Parathyroid adenoma (tissue), 2 donors: ENCODE measurements around the gene SLC23A2.
A peak's percentile ranks its signal among the peaks of the same experiment; 100 is the strongest.

Experiments used
- H2AFZ ChIP-seq: fragments of 300-600 bp; sonication (generic); one replicate; pipeline ENCODE4 v1.7.0; 2017; ENCODE audit warnings: antibody characterized with exemption, mild to moderate bottlenecking
- H3K27ac ChIP-seq: fragments of 300-600 bp; sonication (generic); one replicate; pipeline ENCODE4 v1.7.0; 2017
- H3K27me3 ChIP-seq: fragments of 300-600 bp; sonication (generic); one replicate; pipeline ENCODE4 v1.7.0; 2017; ENCODE audit warnings: low read length; ENCODE audit not compliant: control insufficient read depth, insufficient read depth
- H3K36me3 ChIP-seq: fragments of 300-600 bp; sonication (generic); one replicate; pipeline ENCODE4 v1.7.0; 2017; ENCODE audit warnings: low read length; ENCODE audit not compliant: control insufficient read depth, insufficient read depth
- H3K4me1 ChIP-seq: fragments of 300-600 bp; sonication (generic); one replicate; pipeline ENCODE4 v1.7.0; 2017; ENCODE audit warnings: control low read depth
- H3K4me2 ChIP-seq: fragments of 300-600 bp; sonication (generic); one replicate; pipeline ENCODE4 v1.7.0; 2017; ENCODE audit warnings: low read length
- H3K4me3 ChIP-seq: fragments of 300-600 bp; sonication (generic); one replicate; pipeline ENCODE4 v1.7.0; 2017; ENCODE audit warnings: low read depth, low read length
- H3K79me2 ChIP-seq: fragments of 300-600 bp; sonication (generic); one replicate; pipeline ENCODE4 v1.7.0; 2017; ENCODE audit warnings: control low read depth
- H3K9ac ChIP-seq: fragments of 300-600 bp; sonication (generic); one replicate; pipeline ENCODE4 v1.7.0; 2017; ENCODE audit warnings: mild to moderate bottlenecking
- H3K9me3 ChIP-seq: fragments of 300-600 bp; sonication (generic); one replicate; pipeline ENCODE4 v1.7.0; 2017; ENCODE audit warnings: low read length; ENCODE audit not compliant: control insufficient read depth
- CTCF ChIP-seq: fragments of 300-600 bp; sonication (generic); IDR thresholded peaks from one replicate; pipeline ENCODE4 v1.7.0; 2017; ENCODE audit warnings: antibody characterized with exemption, mild to moderate bottlenecking
- donor health status: primary hyperparathyroidism.

Gene SLC23A2

DNA sequence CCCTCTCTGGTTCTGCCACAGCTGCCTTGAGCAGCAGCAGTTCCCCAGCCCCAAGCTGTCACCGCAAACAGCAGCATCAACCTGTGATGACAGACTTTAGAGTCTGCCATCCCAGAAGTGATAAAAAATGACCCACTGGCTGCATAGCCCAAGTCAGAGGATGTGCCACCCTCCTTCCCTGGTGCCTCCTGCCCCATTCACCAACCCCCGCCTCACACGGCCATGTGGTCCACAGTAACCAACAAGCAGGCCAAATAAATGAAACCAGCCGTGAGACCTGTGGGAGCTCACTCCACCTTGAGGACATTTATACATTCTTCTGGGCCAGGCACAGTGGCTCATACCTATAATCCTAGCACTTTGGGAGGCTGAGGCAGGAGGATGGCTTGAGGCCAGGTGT is 181.4 kb downstream of the SLC23A2 start:
- Histone ChIP-seq H3K9me3 (no peaks in the 10 kb centered on the region), H3K27me3 (peaks cover 2% of the 10 kb centered on the region), H3K4me3 (no peak overlapping the region), H3K9ac (no peak overlapping the region), H3K4me1 (peaks cover 2% of the 10 kb centered on the region), H3K4me2 (no peak overlapping the region), H3K36me3 (no peaks in the 10 kb centered on the region), H3K27ac (no peak overlapping the region), H3K79me2 (no peaks in the 10 kb centered on the region), H2AFZ (no peak overlapping the region)
- no peak for TF ChIP-seq CTCF

DNA sequence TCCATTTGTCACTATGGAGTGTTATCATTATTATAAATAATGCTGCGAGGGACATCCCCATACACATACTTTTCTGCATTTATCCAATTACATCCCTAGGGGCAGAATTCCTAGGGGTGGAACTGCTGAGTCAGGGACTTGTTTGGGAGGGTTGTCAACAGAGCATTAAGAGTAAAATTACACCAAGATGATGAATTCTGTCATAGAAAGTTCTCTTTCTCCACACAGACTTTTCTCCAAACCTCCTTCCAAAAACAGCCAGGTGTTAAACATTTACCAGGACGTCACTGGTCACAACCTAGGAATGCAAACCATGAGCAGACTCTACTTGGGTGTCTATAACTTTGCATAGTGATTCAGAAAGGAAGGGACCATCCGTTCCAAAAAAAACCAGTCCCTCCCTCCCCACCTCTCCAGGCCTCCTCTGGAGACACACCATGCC is 184.1 kb downstream of the SLC23A2 start:
- Histone ChIP-seq H3K27ac (no peak overlapping the region), H3K4me3 (no peak overlapping the region), H3K79me2 (no peaks in the 10 kb centered on the region), H3K9ac (no peak overlapping the region), H3K9me3 (no peaks in the 10 kb centered on the region), H3K27me3 (no peaks in the 10 kb centered on the region), H3K4me1 (peaks cover 3% of the 10 kb centered on the region), H3K4me2 (no peak overlapping the region), H2AFZ (no peak overlapping the region), H3K36me3 (no peaks in the 10 kb centered on the region)
- TF ChIP-seq CTCF = no peak

- Histone ChIP-seq H3K36me3 (no peaks in the 10 kb centered on the region), H3K4me3 (no peak overlapping the region), H2AFZ (no peak overlapping the region), H3K4me2 (no peak overlapping the region), H3K27ac (no peak overlapping the region), H3K9ac (no peak overlapping the region), H3K27me3 (no peaks in the 10 kb centered on the region), H3K9me3 (no peaks in the 10 kb centered on the region), H3K4me1 (peaks cover 3% of the 10 kb centered on the region), H3K79me2 (no peaks in the 10 kb centered on the region)
- TF ChIP-seq CTCF = no peak
Measured at GRCh38 chr20:4815628-4816027, 185.7 kb downstream of the SLC23A2 start.

DNA sequence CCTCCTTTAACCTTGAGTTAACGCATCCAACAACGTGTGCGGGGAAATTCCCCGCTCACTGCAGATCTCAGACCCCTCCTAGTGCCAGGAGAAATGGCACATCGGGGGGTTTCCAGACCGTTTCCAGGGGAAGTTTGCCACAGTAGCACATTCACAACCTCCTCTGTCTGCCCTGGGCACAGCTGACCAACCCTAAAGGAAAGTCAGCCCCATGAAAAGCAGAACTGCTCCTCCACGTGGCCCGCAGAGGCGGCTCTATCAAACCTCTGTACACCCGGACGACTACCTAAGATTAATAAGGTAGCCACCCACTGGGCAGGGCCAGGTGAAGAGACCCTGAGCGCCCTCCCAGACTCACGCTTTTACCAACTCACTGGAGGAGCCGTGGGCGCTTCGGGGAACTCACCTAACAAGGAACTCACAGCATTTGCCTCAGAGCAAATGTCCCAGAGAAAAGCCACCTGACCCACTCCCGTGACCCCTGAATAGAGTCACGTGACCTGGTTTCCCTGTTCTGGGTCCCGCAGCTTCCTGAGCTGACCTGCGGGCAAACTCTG is 186.5 kb downstream of the SLC23A2 start:
- H3K36me3 ChIP-seq = no peaks in the 10 kb centered on the region
- H3K4me1 ChIP-seq = peaks cover 3% of the 10 kb centered on the region
- H3K4me3 ChIP-seq = no peak overlapping the region

More for the DNA sequence above, 186.5 kb downstream of the SLC23A2 start:
- H3K27me3 ChIP-seq = no peaks in the 10 kb centered on the region
- peak overlapping the region; percentile 65 for H3K27ac ChIP-seq
- H3K9me3 ChIP-seq = no peaks in the 10 kb centered on the region
- no peak for TF ChIP-seq CTCF
- no peaks in the 10 kb centered on the region for H3K79me2 ChIP-seq
- no peak overlapping the region for H3K4me2 ChIP-seq
- no peak overlapping the region for H2AFZ ChIP-seq
- no peak overlapping the region for H3K9ac ChIP-seq
